Keratinocyte (primary cell): ENCODE measurements around the gene NOD2. TPM values are rescaled to one million over a fixed set of nuclear protein-coding genes. Genes with fewer than 3 reads are reported as not detected.

Experiments
- DNase-seq: peaks from one replicate; pipeline ENCODE4 v3.0.0-alpha.2; 2011; ENCODE audit warnings: low read depth, missing footprints, low spot score
- FAIRE-seq: peaks from 2 replicates; lab custom pipeline; 2011; peaks lifted over from hg19 to GRCh38; lab: Jason Lieb, UNC
- H2AFZ ChIP-seq: 2 replicates; pipeline ENCODE4 v1.6.0; 2012; ENCODE audit warnings: low read length, control low read depth, inconsistent platforms; ENCODE audit not compliant: control insufficient read depth
- H3K27ac ChIP-seq: 2 replicates; pipeline ENCODE4 v1.5.1; 2011; ENCODE audit warnings: low read length; ENCODE audit not compliant: control insufficient read depth, insufficient read depth
- H3K27me3 ChIP-seq: 3 replicates; pipeline ENCODE4 v1.6.0; 2011; ENCODE audit warnings: low read length; ENCODE audit not compliant: control insufficient read depth, insufficient read depth; ENCODE audit errors: extremely low read depth
- H3K36me3 ChIP-seq, 2 experiments: 2 replicates in 1 of 2; 3 replicates in 1 of 2; pipeline ENCODE4 v1.5.1; 2011; ENCODE audit warnings: low read length in 2 of 2, mild to moderate bottlenecking in 1 of 2; ENCODE audit not compliant: control insufficient read depth in 2 of 2, insufficient read depth in 2 of 2; ENCODE audit errors: extremely low read depth in 1 of 2
- H3K4me1 ChIP-seq: 3 replicates; pipeline ENCODE4 v1.5.1; 2011; ENCODE audit warnings: low read length; ENCODE audit not compliant: control insufficient read depth, insufficient read depth; ENCODE audit errors: extremely low read depth
- H3K4me2 ChIP-seq: 3 replicates; pipeline ENCODE4 v1.6.0; 2011; ENCODE audit warnings: low read depth, low read length; ENCODE audit not compliant: control insufficient read depth, insufficient read depth; ENCODE audit errors: extremely low read depth
- H3K4me3 ChIP-seq, 3 experiments: fragments of 200-600 bp in 1 of 3; sonication (generic) in 1 of 3; 2 replicates in 2 of 3; 3 replicates in 1 of 3; pipeline ENCODE4 v1.5.1; 2011 to 2016; ENCODE audit warnings: low read length in 3 of 3, mild to moderate bottlenecking in 3 of 3, control low read depth in 2 of 3, inconsistent platforms in 1 of 3, low read depth in 1 of 3, mixed read lengths in 1 of 3, mixed run types in 1 of 3, moderate library complexity in 1 of 3; ENCODE audit not compliant: control insufficient read depth in 2 of 3, insufficient read depth in 2 of 3; ENCODE audit errors: extremely low read depth in 1 of 3
- H3K79me2 ChIP-seq: 2 replicates; pipeline ENCODE4 v1.6.0; 2012; ENCODE audit warnings: low read length; ENCODE audit not compliant: control insufficient read depth, insufficient read depth
- H3K9ac ChIP-seq: 3 replicates; pipeline ENCODE4 v1.6.0; 2011; ENCODE audit warnings: low read length; ENCODE audit not compliant: control insufficient read depth, insufficient read depth; ENCODE audit errors: extremely low read depth
- H3K9me1 ChIP-seq: 3 replicates; pipeline ENCODE4 v1.6.0; 2011; ENCODE audit warnings: low read length; ENCODE audit not compliant: control insufficient read depth, insufficient read depth; ENCODE audit errors: extremely low read depth
- H3K9me3 ChIP-seq: 2 replicates; pipeline ENCODE4 v1.5.1; 2012; ENCODE audit warnings: low read depth, low read length; ENCODE audit not compliant: control insufficient read depth
- H4K20me1 ChIP-seq: 3 replicates; pipeline ENCODE4 v1.6.0; 2011; ENCODE audit warnings: low read length; ENCODE audit not compliant: control insufficient read depth, insufficient read depth; ENCODE audit errors: extremely low read depth
- EZH2 ChIP-seq: IDR thresholded peaks from one replicate; pipeline ENCODE4 v1.6.1; 2012; ENCODE audit warnings: inconsistent platforms, mild to moderate bottlenecking, low read length, moderate library complexity
- dilution Hi-C: fragments of 300-500 bp; cut with MboI; formaldehyde crosslinking; loops from one replicate; pipeline ENCODE4 v1.7.0; 2020; ENCODE audit warnings: low sequenced_read_pairs; ENCODE audit not compliant: extremely low pct_ligation_motif_present
- polyA plus RNA-seq, 5 experiments: library from polyadenylated mRNA; depleted of rRNA in 3 of 5; stranded (reverse) in 3 of 5; stranded (forward) in 1 of 5; unstranded in 1 of 5; fragments of >200 nt; gene quantifications; 1 replicate in 1 of 5; 2 replicates in 3 of 5; 3 replicates in 1 of 5; pipeline versions ENCODE4 v1.2.1 to v1.2.3, GENCODE V29; 2011 to 2012; ENCODE audit warnings: missing spikeins in 2 of 5, low read depth in 1 of 5, low replicate concordance in 1 of 5
- TF ChIP-seq, protein P1 (sequence below), 3 experiments: IDR thresholded peaks in 1 of 3; conservative IDR thresholded peaks in 1 of 3; optimal IDR thresholded peaks in 1 of 3; 2 replicates in 2 of 3; 3 replicates in 1 of 3; pipeline versions ENCODE3 to v1.5.1; 2011; ENCODE audit warnings: low read length in 3 of 3, mild to moderate bottlenecking in 3 of 3, moderate library complexity in 2 of 3, control low read depth in 1 of 3, inconsistent platforms in 1 of 3; ENCODE audit not compliant: insufficient read depth in 2 of 3; ENCODE audit errors: extremely low read depth in 1 of 3

Gene NOD2
- polyA plus RNA-seq, 1 donor (not counting 4 experiments of a cell fraction or from before 2014, with no cell fraction given) = 0.80 TPM

DNA sequence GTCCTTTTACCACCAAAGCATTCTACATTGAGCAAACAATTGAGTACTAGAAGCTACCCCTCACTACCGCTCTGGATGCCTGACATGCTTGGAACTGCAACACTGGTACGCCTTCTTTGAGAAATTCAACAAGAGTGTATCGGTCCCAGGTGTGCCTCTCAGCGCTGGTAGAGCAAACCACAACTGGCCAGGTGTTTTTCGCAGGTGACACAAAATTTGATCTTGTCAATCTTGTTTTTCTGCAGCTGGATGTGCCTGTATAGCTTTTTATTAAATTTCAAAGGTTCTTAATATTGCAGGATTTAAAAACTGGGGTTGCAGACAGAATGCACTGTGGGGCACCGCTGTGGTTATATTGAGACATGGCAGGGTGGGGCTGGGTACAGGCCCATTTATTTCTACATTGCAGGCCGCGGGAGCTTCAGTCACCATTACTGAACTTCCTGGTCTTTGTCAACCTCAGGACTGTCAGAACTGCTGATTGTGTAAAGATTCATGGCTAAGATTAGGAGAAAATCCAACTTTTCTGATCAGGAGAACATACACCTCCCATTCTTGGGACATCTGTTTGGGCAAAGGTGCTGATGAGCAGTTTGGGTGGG is 7.8 kb upstream of the NOD2 start:
- dilution Hi-C loops = no loop called here
- no peaks in the 10 kb centered on the region for H3K4me1 ChIP-seq
- no peak overlapping the region for H3K27ac ChIP-seq
- H3K27me3 ChIP-seq = no peaks in the 10 kb centered on the region
- no peaks in the 10 kb centered on the region for H3K9me1 ChIP-seq
- no peaks in the 10 kb centered on the region for H3K79me2 ChIP-seq
- no peak overlapping the region for H3K9ac ChIP-seq
- H3K4me2 ChIP-seq = no peak overlapping the region
- no peak for FAIRE-seq
- H4K20me1 ChIP-seq = no peaks in the 10 kb centered on the region
- H2AFZ ChIP-seq = no peak overlapping the region
- TF ChIP-seq, protein P1, sequence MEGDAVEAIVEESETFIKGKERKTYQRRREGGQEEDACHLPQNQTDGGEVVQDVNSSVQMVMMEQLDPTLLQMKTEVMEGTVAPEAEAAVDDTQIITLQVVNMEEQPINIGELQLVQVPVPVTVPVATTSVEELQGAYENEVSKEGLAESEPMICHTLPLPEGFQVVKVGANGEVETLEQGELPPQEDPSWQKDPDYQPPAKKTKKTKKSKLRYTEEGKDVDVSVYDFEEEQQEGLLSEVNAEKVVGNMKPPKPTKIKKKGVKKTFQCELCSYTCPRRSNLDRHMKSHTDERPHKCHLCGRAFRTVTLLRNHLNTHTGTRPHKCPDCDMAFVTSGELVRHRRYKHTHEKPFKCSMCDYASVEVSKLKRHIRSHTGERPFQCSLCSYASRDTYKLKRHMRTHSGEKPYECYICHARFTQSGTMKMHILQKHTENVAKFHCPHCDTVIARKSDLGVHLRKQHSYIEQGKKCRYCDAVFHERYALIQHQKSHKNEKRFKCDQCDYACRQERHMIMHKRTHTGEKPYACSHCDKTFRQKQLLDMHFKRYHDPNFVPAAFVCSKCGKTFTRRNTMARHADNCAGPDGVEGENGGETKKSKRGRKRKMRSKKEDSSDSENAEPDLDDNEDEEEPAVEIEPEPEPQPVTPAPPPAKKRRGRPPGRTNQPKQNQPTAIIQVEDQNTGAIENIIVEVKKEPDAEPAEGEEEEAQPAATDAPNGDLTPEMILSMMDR (optimal IDR thresholded peaks at IDR 0.05 in 1 of 3, IDR thresholded peaks at IDR 0.05 in 1 of 3, conservative IDR thresholded peaks at IDR 0.05 in 1 of 3; ENCODE audit: extremely low read depth in 1 of 3, insufficient read depth in 2 of 3, low read length in 3 of 3) = no peak
- no peak for TF ChIP-seq EZH2
- no peaks in the 10 kb centered on the region for H3K9me3 ChIP-seq
- DNase-seq = no peak
- no peak overlapping the region for H3K4me3 ChIP-seq
- H3K36me3 ChIP-seq = no peaks in the 10 kb centered on the region

DNA sequence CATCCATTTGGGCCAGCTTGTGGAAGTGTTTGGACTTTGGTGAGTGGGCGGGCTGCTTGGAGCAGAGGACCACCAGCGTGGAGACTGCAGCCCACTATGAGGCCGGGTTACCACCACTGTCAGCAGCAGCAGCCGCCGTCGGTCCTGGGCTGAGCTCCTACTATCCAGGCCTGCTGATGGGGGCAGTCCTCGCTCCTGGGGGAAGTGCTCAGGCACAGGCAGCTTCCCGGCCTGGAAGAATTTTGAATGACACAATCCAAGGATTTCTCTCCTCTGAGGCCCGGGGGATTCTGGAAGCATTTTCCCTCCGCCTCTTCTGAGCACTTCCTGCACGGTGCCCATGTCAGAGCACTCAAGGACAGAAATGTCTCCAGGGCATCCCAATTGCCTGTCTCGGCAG is 5.3 kb upstream of the NOD2 start:
- H3K4me1 ChIP-seq = no peaks in the 10 kb centered on the region
- H3K4me2 ChIP-seq = no peak overlapping the region
- no peak for TF ChIP-seq EZH2
- TF ChIP-seq, protein P1 (optimal IDR thresholded peaks at IDR 0.05 in 1 of 3, IDR thresholded peaks at IDR 0.05 in 1 of 3, conservative IDR thresholded peaks at IDR 0.05 in 1 of 3; ENCODE audit: extremely low read depth in 1 of 3, insufficient read depth in 2 of 3, low read length in 3 of 3) = no peak
- H3K27me3 ChIP-seq = no peaks in the 10 kb centered on the region
- no peak overlapping the region for H3K9ac ChIP-seq
- DNase-seq (no peak), FAIRE-seq (no peak)
- H3K79me2 ChIP-seq = no peaks in the 10 kb centered on the region
- H2AFZ ChIP-seq = no peak overlapping the region
- H3K27ac ChIP-seq = no peak overlapping the region
- dilution Hi-C loops = no loop called here
- H4K20me1 ChIP-seq = no peaks in the 10 kb centered on the region
- H3K36me3 ChIP-seq = no peaks in the 10 kb centered on the region
- no peaks in the 10 kb centered on the region for H3K9me3 ChIP-seq
- no peaks in the 10 kb centered on the region for H3K9me1 ChIP-seq
- H3K4me3 ChIP-seq = no peak overlapping the region
